ENCODE measurements around the gene FGFR2.

GRCh38 chr10:121465215-121465614, 133.0 kb downstream of the FGFR2 start:
- TF ChIP-seq BACH2 (CRISPR knock-in tag; IDR thresholded peaks at IDR 0.05; ENCODE audit: borderline replicate concordance): no peak
- TF ChIP-seq TSHZ2 (CRISPR knock-in tag; IDR thresholded peaks at IDR 0.05): no peak
- TF ChIP-seq OSR1 (CRISPR knock-in tag; IDR thresholded peaks at IDR 0.05): no peak
- TF ChIP-seq RARB (CRISPR knock-in tag; IDR thresholded peaks at IDR 0.05): no peak
- no peak for TF ChIP-seq ZNF70 (CRISPR knock-in tag; IDR thresholded peaks at IDR 0.05)
- TF ChIP-seq ZNF565 (CRISPR knock-in tag; conservative IDR thresholded peaks at IDR 0.05; ENCODE audit: low read depth): no peak
- no peak for TF ChIP-seq TOX (CRISPR knock-in tag; IDR thresholded peaks at IDR 0.05; ENCODE audit: borderline replicate concordance)
- no peak for TF ChIP-seq CSRNP3 (CRISPR knock-in tag; IDR thresholded peaks at IDR 0.05)
- no peak for TF ChIP-seq ZFP30 (CRISPR knock-in tag; IDR thresholded peaks at IDR 0.05)
- no peak for TF ChIP-seq PATZ1 (CRISPR knock-in tag; IDR thresholded peaks at IDR 0.05; ENCODE audit: borderline replicate concordance)
- no peak for TF ChIP-seq ZFP3 (CRISPR knock-in tag; IDR thresholded peaks at IDR 0.05)
- no peak for TF ChIP-seq POU6F1 (CRISPR knock-in tag; IDR thresholded peaks at IDR 0.05; ENCODE audit: borderline replicate concordance, low read depth)

Data from SK-N-SH treated with all-trans-retinoic acid at 6 μM for 48 hours (cell line).